Activated CD4-positive, alpha-beta memory T cell treated with anti-CD3 and anti-CD28 coated beads, Interleukin-2, amount 10 ng/mL, durations not matched to agents 7 days and 5 days (primary cell): ENCODE data around the gene CENPP. TPM values are rescaled to one million over a fixed set of nuclear protein-coding genes. Genes with fewer than 3 reads are reported as not detected.
A peak's percentile ranks its signal among the peaks of the same experiment; 100 is the strongest.

Experiments
- CTCF ChIA-PET: fragments of 350-600 bp; sonication (Branson Sonifier 250); formaldehyde crosslinking; loops from one replicate; lab custom pipeline; 2021; ENCODE audit warnings: antibody characterized with exemption, inconsistent platforms; lab: Charles Lee
- POLR2A ChIA-PET: fragments of 350-600 bp; sonication (Branson Sonifier 250); formaldehyde crosslinking; loops from one replicate; lab custom pipeline; 2021; ENCODE audit warnings: antibody characterized with exemption; lab: Charles Lee
- DNase-seq: peaks from one replicate; pipeline ENCODE4 v3.0.0-alpha.2; 2020
- H3K27ac Mint-ChIP-seq: one replicate; pipeline ENCODE4 v1.8.0; 2021; ENCODE audit warnings: mild to moderate bottlenecking, mixed read lengths
- H3K27me3 Mint-ChIP-seq: one replicate; pipeline ENCODE4 v1.8.0; 2021; ENCODE audit warnings: mixed read lengths
- H3K36me3 Mint-ChIP-seq: one replicate; pipeline ENCODE4 v1.8.0; 2021; ENCODE audit warnings: low read depth, mixed read lengths
- H3K4me1 Mint-ChIP-seq: one replicate; pipeline ENCODE4 v1.8.0; 2021; ENCODE audit warnings: mixed read lengths
- H3K4me3 Mint-ChIP-seq: one replicate; pipeline ENCODE4 v1.8.0; 2021; ENCODE audit warnings: mild to moderate bottlenecking, mixed read lengths
- H3K9me3 Mint-ChIP-seq: one replicate; pipeline ENCODE4 v1.8.0; 2021; ENCODE audit warnings: mixed read lengths
- total RNA-seq, 2 experiments: library from RNA; stranded (reverse); gene quantifications; one replicate each; pipeline ENCODE4 v1.2.3, GENCODE V29; 2021

The CENPP gene
- total RNA-seq, 2 experiments from 2014 or later, result 18.8 to 22.0 TPM

- Mint-ChIP-seq H3K27me3 (no peaks in the 10 kb centered on the region), H3K4me1 (peaks cover 77% of the 10 kb centered on the region), H3K27ac (peak overlapping the region; percentile 99), H3K9me3 (no peaks in the 10 kb centered on the region), H3K36me3 (peaks cover 53% of the 10 kb centered on the region), H3K4me3 (peak overlapping the region; percentile 94)
- ChIA-PET POLR2A (interaction anchor here (0.8 to 4.8 kb wide), 6 partner anchors 14 to 376 kb away, joined by 3 to 31 read pairs (median 4); partner anchors contain the start of genes CENPP, IPPK and NOL8), CTCF (interaction anchor here (0.8 kb wide), 1 partner anchor 154 kb away, joined by 3 read pairs; no protein-coding TSS in a partner anchor)
- no peak for DNase-seq
Observed at GRCh38 chr9:92294297-92294676, 31.5 kb upstream of the CENPP start.

- no peak for DNase-seq
- POLR2A ChIA-PET, result interaction anchor here (0.8 to 4.8 kb wide), 4 partner anchors 30 to 375 kb away, joined by 3 to 31 read pairs (median 4); partner anchors contain the start of genes CENPP, IPPK and NOL8
- Mint-ChIP-seq H3K9me3 (no peaks in the 10 kb centered on the region), H3K27me3 (no peaks in the 10 kb centered on the region), H3K27ac (peak overlapping the region; percentile 99), H3K4me1 (peaks cover 70% of the 10 kb centered on the region), H3K4me3 (peak overlapping the region; percentile 14), H3K36me3 (peaks cover 47% of the 10 kb centered on the region)
- CTCF ChIA-PET, result no interaction called here
Observed at GRCh38 chr9:92295240-92295790, 30.4 kb upstream of the CENPP start.

- Mint-ChIP-seq H3K36me3 (peaks cover 44% of the 10 kb centered on the region), H3K27ac (peak overlapping the region; percentile 99), H3K9me3 (no peaks in the 10 kb centered on the region), H3K4me1 (peaks cover 65% of the 10 kb centered on the region), H3K4me3 (no peak overlapping the region), H3K27me3 (no peaks in the 10 kb centered on the region)
- ChIA-PET POLR2A (interaction anchor here (0.9 kb wide), 1 partner anchor 30 kb away, joined by 6 read pairs; the partner anchor contains the start of gene CENPP), CTCF (no interaction called here)
- DNase-seq, result no peak
Observed at GRCh38 chr9:92295827-92296258, 29.9 kb upstream of the CENPP start.

GRCh38 chr9:92297611-92298010 lies 28.1 kb upstream of the CENPP start:
- peak overlapping the region; percentile 80 for H3K4me3 Mint-ChIP-seq
- H3K27ac Mint-ChIP-seq, result peak overlapping the region; percentile 95
- CTCF ChIA-PET, result no interaction called here
- POLR2A ChIA-PET, result no interaction called here
- H3K4me1 Mint-ChIP-seq, result peaks cover 48% of the 10 kb centered on the region
- H3K9me3 Mint-ChIP-seq, result no peaks in the 10 kb centered on the region
- no peak for DNase-seq
- H3K27me3 Mint-ChIP-seq, result no peaks in the 10 kb centered on the region
- H3K36me3 Mint-ChIP-seq, result peaks cover 47% of the 10 kb centered on the region

GRCh38 chr9:92298036-92298435 lies 27.7 kb upstream of the CENPP start:
- peaks cover 47% of the 10 kb centered on the region for H3K36me3 Mint-ChIP-seq
- no peaks in the 10 kb centered on the region for H3K9me3 Mint-ChIP-seq
- H3K27me3 Mint-ChIP-seq, result no peaks in the 10 kb centered on the region
- CTCF ChIA-PET, result no interaction called here
- DNase-seq, result no peak
- POLR2A ChIA-PET, result interaction anchor here (1.3 to 2.0 kb wide), 2 partner anchors 21 to 28 kb away, joined by 7 to 14 read pairs; partner anchors contain the start of genes CENPP and NOL8
- peak overlapping the region; percentile 95 for H3K27ac Mint-ChIP-seq
- H3K4me3 Mint-ChIP-seq, result peak overlapping the region; percentile 80
- H3K4me1 Mint-ChIP-seq, result peaks cover 45% of the 10 kb centered on the region

GRCh38 chr9:92299116-92299515 lies 26.6 kb upstream of the CENPP start:
- peaks cover 42% of the 10 kb centered on the region for H3K4me1 Mint-ChIP-seq
- no peak for DNase-seq
- no peaks in the 10 kb centered on the region for H3K27me3 Mint-ChIP-seq
- ChIA-PET POLR2A (interaction anchor here (1.3 to 2.0 kb wide), 2 partner anchors 22 to 27 kb away, joined by 7 to 14 read pairs; partner anchors contain the start of genes CENPP and NOL8), CTCF (interaction anchor here (1.1 kb wide), 1 partner anchor 159 kb away, joined by 3 read pairs; no protein-coding TSS in a partner anchor)
- H3K9me3 Mint-ChIP-seq, result no peaks in the 10 kb centered on the region
- H3K4me3 Mint-ChIP-seq, result no peak overlapping the region
- H3K36me3 Mint-ChIP-seq, result peaks cover 53% of the 10 kb centered on the region
- H3K27ac Mint-ChIP-seq, result peak overlapping the region; percentile 32

- ChIA-PET POLR2A (interaction anchor here (1.2 to 2.3 kb wide), 2 partner anchors 10 to 24 kb away, joined by 3 to 14 read pairs; partner anchors contain the start of genes CENPP and NOL8), CTCF (interaction anchor here (1.7 kb wide), 1 partner anchor 161 kb away, joined by 6 read pairs; no protein-coding TSS in a partner anchor)
- no peaks in the 10 kb centered on the region for H3K27me3 Mint-ChIP-seq
- peaks cover 66% of the 10 kb centered on the region for H3K36me3 Mint-ChIP-seq
- H3K27ac Mint-ChIP-seq, result no peak overlapping the region
- H3K4me1 Mint-ChIP-seq, result peaks cover 27% of the 10 kb centered on the region
- DNase-seq, result no peak
- H3K9me3 Mint-ChIP-seq, result no peaks in the 10 kb centered on the region
- H3K4me3 Mint-ChIP-seq, result no peak overlapping the region
Observed at GRCh38 chr9:92300936-92301335, 24.8 kb upstream of the CENPP start.

GRCh38 chr9:92308893-92309292 lies 16.9 kb upstream of the CENPP start:
- H3K36me3 Mint-ChIP-seq, result peaks cover 76% of the 10 kb centered on the region
- no peaks in the 10 kb centered on the region for H3K27me3 Mint-ChIP-seq

GRCh38 chr9:92310562-92310961 lies 15.2 kb upstream of the CENPP start:
- ChIA-PET POLR2A (interaction anchor here (1.0 to 1.3 kb wide), 2 partner anchors 9 to 16 kb away, joined by 3 to 4 read pairs; no protein-coding TSS in a partner anchor), CTCF (no interaction called here)
- H3K36me3 Mint-ChIP-seq, result peaks cover 79% of the 10 kb centered on the region
- no peaks in the 10 kb centered on the region for H3K9me3 Mint-ChIP-seq
- H3K27ac Mint-ChIP-seq, result no peak overlapping the region
- no peaks in the 10 kb centered on the region for H3K27me3 Mint-ChIP-seq
- H3K4me1 Mint-ChIP-seq, result peaks cover 36% of the 10 kb centered on the region
- no peak for DNase-seq
- no peak overlapping the region for H3K4me3 Mint-ChIP-seq

More at GRCh38 chr9:92308893-92309292, 16.9 kb upstream of the CENPP start:
- Mint-ChIP-seq H3K27ac (no peak overlapping the region), H3K4me1 (peaks cover 23% of the 10 kb centered on the region), H3K9me3 (no peaks in the 10 kb centered on the region), H3K4me3 (no peak overlapping the region)
- ChIA-PET POLR2A (interaction anchor here (0.8 to 1.5 kb wide), 4 partner anchors 11 to 20 kb away, joined by 3 read pairs; partner anchors contain the start of gene IARS1), CTCF (no interaction called here)
- DNase-seq, result no peak

GRCh38 chr9:92312887-92313623 lies 12.7 kb upstream of the CENPP start:
- Mint-ChIP-seq H3K9me3 (no peaks in the 10 kb centered on the region), H3K36me3 (peaks cover 83% of the 10 kb centered on the region), H3K4me1 (peaks cover 42% of the 10 kb centered on the region), H3K4me3 (no peak overlapping the region), H3K27ac (peak overlapping the region; percentile 13), H3K27me3 (no peaks in the 10 kb centered on the region)
- ChIA-PET CTCF (interaction anchor here (2.1 kb wide), 1 partner anchor 11 kb away, joined by 5 read pairs; no protein-coding TSS in a partner anchor), POLR2A (interaction anchor here (1.5 kb wide), 1 partner anchor 12 kb away, joined by 10 read pairs; the partner anchor contains the start of genes CENPP and NOL8)
- no peak for DNase-seq

- ChIA-PET POLR2A (interaction anchor here (1.5 kb wide), 1 partner anchor 12 kb away, joined by 10 read pairs; the partner anchor contains the start of genes CENPP and NOL8), CTCF (interaction anchor here (2.1 kb wide), 1 partner anchor 11 kb away, joined by 5 read pairs; no protein-coding TSS in a partner anchor)
- no peaks in the 10 kb centered on the region for H3K9me3 Mint-ChIP-seq
- peak overlapping the region; percentile 13 for H3K27ac Mint-ChIP-seq
- H3K4me3 Mint-ChIP-seq, result no peak overlapping the region
- H3K27me3 Mint-ChIP-seq, result no peaks in the 10 kb centered on the region
- no peak for DNase-seq
- H3K36me3 Mint-ChIP-seq, result peaks cover 83% of the 10 kb centered on the region
- peaks cover 43% of the 10 kb centered on the region for H3K4me1 Mint-ChIP-seq
Observed at GRCh38 chr9:92313624-92314012, 12.1 kb upstream of the CENPP start.

GRCh38 chr9:92315456-92315855 lies 10.3 kb upstream of the CENPP start:
- H3K36me3 Mint-ChIP-seq, result peaks cover 83% of the 10 kb centered on the region
- H3K27me3 Mint-ChIP-seq, result no peaks in the 10 kb centered on the region
- no peak overlapping the region for H3K4me3 Mint-ChIP-seq
- POLR2A ChIA-PET, result no interaction called here
- H3K4me1 Mint-ChIP-seq, result peaks cover 40% of the 10 kb centered on the region
- DNase-seq, result no peak
- no peaks in the 10 kb centered on the region for H3K9me3 Mint-ChIP-seq
- CTCF ChIA-PET, result no interaction called here
- peak overlapping the region; percentile 58 for H3K27ac Mint-ChIP-seq
